GM19025 (cell line): ENCODE measurements around the gene MRPL33.
A peak's percentile ranks its signal among the peaks of the same experiment; 100 is the strongest.

Experiments
- ATAC-seq: cut with Tn5 transposase; IDR thresholded peaks from one replicate; pipeline ENCODE4 v1.9.1; 2021; ENCODE audit warnings: mild to moderate bottlenecking, low read depth, moderate library complexity; ENCODE audit not compliant: unreplicated experiment

Gene MRPL33

GRCh38 chr2:27771548-27772335 lies at the start of gene MRPL33:
Gene MRPL33 (plus strand): TSS chr2:27771719. CDS start chr2:27771778, 59 bp downstream.
- peak; percentile 99 for ATAC-seq

GRCh38 chr2:27721884-27722485 lies 49.5 kb upstream of the MRPL33 start:
- ATAC-seq: no peak

GRCh38 chr2:27723372-27724144 lies 48.0 kb upstream of the MRPL33 start:
- no peak for ATAC-seq

- ATAC-seq: no peak
These were observed 47.3 kb upstream of the MRPL33 start for GRCh38 chr2:27724191-27724590.

GRCh38 chr2:27724905-27725701 lies 46.4 kb upstream of the MRPL33 start:
- no peak for ATAC-seq

- no peak for ATAC-seq
These were observed 44.3 kb upstream of the MRPL33 start for GRCh38 chr2:27727257-27727656.

GRCh38 chr2:27728081-27728858 lies 43.2 kb upstream of the MRPL33 start:
- ATAC-seq: no peak

GRCh38 chr2:27729198-27729597 lies 42.3 kb upstream of the MRPL33 start:
- ATAC-seq: no peak

GRCh38 chr2:27729614-27730013 lies 41.9 kb upstream of the MRPL33 start:
- ATAC-seq: no peak

- no peak for ATAC-seq
These were observed 41.3 kb upstream of the MRPL33 start for GRCh38 chr2:27730261-27730662.

- ATAC-seq: no peak
These were observed 40.4 kb upstream of the MRPL33 start for GRCh38 chr2:27730980-27731691.

GRCh38 chr2:27734305-27734704 lies 37.2 kb upstream of the MRPL33 start:
- no peak for ATAC-seq

- ATAC-seq: no peak
These were observed 36.1 kb upstream of the MRPL33 start for GRCh38 chr2:27735263-27735904.

GRCh38 chr2:27736031-27736889 lies 35.3 kb upstream of the MRPL33 start:
- ATAC-seq: no peak

- ATAC-seq: no peak
These were observed 34.7 kb upstream of the MRPL33 start for GRCh38 chr2:27736890-27737204.

- no peak for ATAC-seq
These were observed 33.7 kb upstream of the MRPL33 start for GRCh38 chr2:27737676-27738348.

- ATAC-seq: no peak
These were observed 33.0 kb upstream of the MRPL33 start for GRCh38 chr2:27738349-27739057.
